ENCODE measurements around the gene FBXW7. TPM values are rescaled to one million over a fixed set of nuclear protein-coding genes. Genes with fewer than 3 reads are reported as not detected.

FBXW7 gene
- total and polyA plus RNA-seq, 2 of the 13 experiments (the other 11 are each of a cell fraction or from before 2014, with no cell fraction given), result 5.0 to 40.9 TPM

DNA sequence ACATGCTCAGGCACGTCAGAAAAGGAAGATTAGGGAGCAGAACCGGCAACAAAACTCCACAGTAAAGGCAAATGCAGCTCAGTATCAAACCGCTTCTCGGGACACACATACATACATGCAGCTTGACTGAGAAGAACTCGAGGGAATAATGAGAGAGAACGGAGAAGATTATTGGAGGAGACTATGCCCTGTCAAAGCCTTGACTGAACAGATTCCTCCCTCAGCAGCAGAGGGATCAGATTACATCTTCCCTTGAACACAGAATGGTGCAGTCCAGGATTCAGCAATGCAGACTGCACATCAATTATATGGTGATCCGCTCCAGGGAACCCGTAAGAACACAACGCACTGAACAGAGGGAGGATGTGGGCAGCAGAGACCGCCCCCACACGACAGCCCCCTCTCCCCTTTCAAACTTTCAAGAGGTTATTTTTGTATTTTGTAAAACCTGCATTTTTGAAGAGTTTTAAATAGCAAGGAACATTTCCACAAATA is 183.2 kb downstream of the FBXW7 start (continued):
- no peak for TF ChIP-seq ZNF674 (CRISPR knock-in tag; IDR thresholded peaks at IDR 0.05; ENCODE audit: low read depth)

DNA sequence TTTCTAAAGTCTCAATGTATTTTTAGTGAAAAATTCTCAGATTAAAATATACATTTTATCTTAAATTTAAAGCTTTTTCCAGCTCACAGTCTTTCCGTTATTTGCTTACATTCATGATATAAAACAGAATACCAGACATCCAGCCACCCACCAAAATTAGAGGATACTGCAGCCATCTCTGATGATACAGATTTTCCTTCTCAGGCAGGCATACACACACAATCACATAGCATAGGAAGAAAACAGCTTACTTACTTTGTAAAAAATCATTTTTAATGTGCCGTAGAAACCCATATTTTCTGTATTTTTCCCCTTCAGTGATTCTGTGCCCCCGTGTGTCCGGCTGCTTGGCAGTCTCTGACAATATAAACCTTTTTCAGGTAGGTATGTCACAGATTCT is 183.7 kb downstream of the FBXW7 start:
- Histone ChIP-seq H4K20me1 (ENCODE audit: insufficient read depth, low read length) (peaks cover 4% of the 10 kb centered on the region; the same call in 1 of the 2 replicates), H3K27me3 (ENCODE audit: control insufficient read depth in 1 of 2, insufficient read depth in 2 of 2, low read length in 2 of 2) (no peaks in the 10 kb centered on the region), H3K9me3 (ENCODE audit: low read length) (no peaks in the 10 kb centered on the region), H3K4me3 (replicated peaks in 1 of 3; ENCODE audit: insufficient read depth in 1 of 3, low read depth in 2 of 3, low read length in 3 of 3) (peak overlapping the region in 1 of 3 experiments; percentile 7; a peak in 1 of 6 replicates), H2AFZ (ENCODE audit: low read length) (no peak overlapping the region), H3K4me2 (ENCODE audit: low read depth, low read length) (peak overlapping the region; percentile 56), H3K27ac (ENCODE audit: extremely low read length, insufficient read depth, low read length) (no peak overlapping the region), H3K9ac (ENCODE audit: insufficient read depth, low read depth, low read length) (0 out of 2 replicates have a peak overlapping the region, but pooled peaks have one; percentile 0), H3K36me3 (replicated peaks in 1 of 2; ENCODE audit: control insufficient read depth in 1 of 2, insufficient read depth in 2 of 2, low read length in 2 of 2) (no peaks in the 10 kb centered on the region), H3K79me2 (ENCODE audit: insufficient read depth, low read length) (no peaks in the 10 kb centered on the region), H3K4me1 (ENCODE audit: insufficient read depth, low read length) (peaks cover 20% of the 10 kb centered on the region)
- TF ChIP-seq, protein P1, sequence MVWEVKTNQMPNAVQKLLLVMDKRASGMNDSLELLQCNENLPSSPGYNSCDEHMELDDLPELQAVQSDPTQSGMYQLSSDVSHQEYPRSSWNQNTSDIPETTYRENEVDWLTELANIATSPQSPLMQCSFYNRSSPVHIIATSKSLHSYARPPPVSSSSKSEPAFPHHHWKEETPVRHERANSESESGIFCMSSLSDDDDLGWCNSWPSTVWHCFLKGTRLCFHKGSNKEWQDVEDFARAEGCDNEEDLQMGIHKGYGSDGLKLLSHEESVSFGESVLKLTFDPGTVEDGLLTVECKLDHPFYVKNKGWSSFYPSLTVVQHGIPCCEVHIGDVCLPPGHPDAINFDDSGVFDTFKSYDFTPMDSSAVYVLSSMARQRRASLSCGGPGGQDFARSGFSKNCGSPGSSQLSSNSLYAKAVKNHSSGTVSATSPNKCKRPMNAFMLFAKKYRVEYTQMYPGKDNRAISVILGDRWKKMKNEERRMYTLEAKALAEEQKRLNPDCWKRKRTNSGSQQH (CRISPR knock-in tag; IDR thresholded peaks at IDR 0.05; ENCODE audit: low read depth), result no peak
- TF ChIP-seq ZNF292 (CRISPR knock-in tag; IDR thresholded peaks at IDR 0.05; ENCODE audit: borderline replicate concordance, low read depth) (no peak), YY1 (IDR thresholded peaks at IDR 0.05; ENCODE audit: insufficient read depth, insufficient replicate concordance, low read depth, low read length) (no peak), ZNF569 (CRISPR knock-in tag; IDR thresholded peaks at IDR 0.05; ENCODE audit: borderline replicate concordance) (no peak), ZNF253 (CRISPR knock-in tag; IDR thresholded peaks at IDR 0.05; ENCODE audit: borderline replicate concordance) (no peak)
- TF ChIP-seq, protein P2, sequence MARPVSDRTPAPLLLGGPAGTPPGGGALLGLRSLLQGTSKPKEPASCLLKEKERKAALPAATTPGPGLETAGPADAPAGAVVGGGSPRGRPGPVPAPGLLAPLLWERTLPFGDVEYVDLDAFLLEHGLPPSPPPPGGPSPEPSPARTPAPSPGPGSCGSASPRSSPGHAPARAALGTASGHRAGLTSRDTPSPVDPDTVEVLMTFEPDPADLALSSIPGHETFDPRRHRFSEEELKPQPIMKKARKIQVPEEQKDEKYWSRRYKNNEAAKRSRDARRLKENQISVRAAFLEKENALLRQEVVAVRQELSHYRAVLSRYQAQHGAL (CRISPR knock-in tag; IDR thresholded peaks at IDR 0.05; ENCODE audit: not compliant biosample characterization), result no peak
- intact Hi-C loops (cut with micrococcal nuclease; ENCODE audit: unreplicated experiment), result no loop called here
- in situ Hi-C loops (cut with HindIII; ENCODE audit: extremely low pct_ligation_motif_present, low pct_unique_long_range_greater_than_20kb), result no loop called here
- CTCF ChIA-PET (ENCODE audit: low intra/inter-chr PET ratio, low total read pairs), result no interaction called here
- whole genome bisulfite sequencing (ENCODE audit: low lambda C conversion rate), result 79% methylated on average over 4 of the region's 4 CpGs
- FAIRE-seq (no peak), DNase-seq (ENCODE audit: low spot score) (no peak), ATAC-seq (no peak)
- POLR2A ChIA-PET, result no interaction called here
- BruUV-seq (replicated peaks), result no TSS peak

All from HepG2 (cell line).